Activated CD4-positive, alpha-beta T cell treated with anti-CD3 and anti-CD28 coated beads for 36 hours (primary cell): Measurements from ENCODE around the gene NECAP2. TPM values are rescaled to one million over a fixed set of nuclear protein-coding genes. Genes with fewer than 3 reads are reported as not detected.

Experiments
- ATAC-seq: fragments of 200-7000 bp; cut with Tn5 transposase; one replicate; pipeline ENCODE4 v1.10.0; 2021; ENCODE audit warnings: mild to moderate bottlenecking, moderate library complexity
- CTCF ChIA-PET: fragments of 350-600 bp; sonication (Branson Sonifier 250); formaldehyde crosslinking; loops from one replicate; lab custom pipeline; 2021; ENCODE audit warnings: antibody characterized with exemption; lab: Charles Lee
- POLR2A ChIA-PET: fragments of 350-600 bp; sonication (Branson Sonifier 250); formaldehyde crosslinking; loops from one replicate; lab custom pipeline; 2021; ENCODE audit warnings: antibody characterized with exemption, inconsistent platforms; lab: Charles Lee
- DNase-seq: peaks from one replicate; pipeline ENCODE4 v3.0.0-alpha.2; 2020
- H3K27ac Mint-ChIP-seq: one replicate; pipeline ENCODE4 v1.8.0; 2021; ENCODE audit warnings: mixed read lengths
- H3K27me3 Mint-ChIP-seq: one replicate; pipeline ENCODE4 v1.8.0; 2021; ENCODE audit warnings: mixed read lengths
- H3K36me3 Mint-ChIP-seq: one replicate; pipeline ENCODE4 v1.8.0; 2021; ENCODE audit warnings: low read depth, mixed read lengths
- H3K4me1 Mint-ChIP-seq: one replicate; pipeline ENCODE4 v1.8.0; 2021; ENCODE audit warnings: mixed read lengths
- H3K4me3 Mint-ChIP-seq: one replicate; pipeline ENCODE4 v1.8.0; 2021; ENCODE audit warnings: mild to moderate bottlenecking, moderate library complexity, mixed read lengths
- H3K9me3 Mint-ChIP-seq: one replicate; pipeline ENCODE4 v1.8.0; 2021; ENCODE audit warnings: low read depth, mixed read lengths
- intact Hi-C, 2 experiments: fragments of 100-400 bp; cut with DNase I in 1 of 2; cut with micrococcal nuclease in 1 of 2; formaldehyde crosslinking; loops; one replicate each; pipeline versions ENCODE4 v1.14.2 to v1.15.1; 2022 to 2024; cut with DNase I, micrococcal nuclease
- total RNA-seq, 2 experiments: library from RNA; stranded (reverse); gene quantifications; one replicate each; pipeline ENCODE4 v1.2.3, GENCODE V29; 2021

The NECAP2 gene
- total RNA-seq, 2 experiments from 2014 or later, result 46.5 to 54.2 TPM

DNA sequence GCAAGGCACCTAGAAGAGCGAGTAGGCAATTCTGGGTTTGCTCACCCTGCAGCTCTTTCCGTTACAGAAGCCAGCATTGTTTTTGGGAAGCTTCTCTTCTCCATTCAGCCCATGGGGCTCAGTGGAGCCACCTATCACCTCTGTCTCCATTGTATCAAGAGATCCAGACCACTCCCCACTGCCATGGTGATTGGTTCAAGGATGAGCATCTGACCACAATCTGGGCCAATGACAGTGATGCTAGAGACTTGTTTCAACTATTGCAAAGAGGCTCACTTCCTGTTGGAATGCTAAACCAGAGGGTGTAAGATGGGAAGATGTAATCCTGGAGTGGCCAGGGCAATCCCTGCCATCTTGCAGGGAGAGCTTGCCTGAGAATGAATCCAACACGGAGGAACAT lies 9.9 kb upstream of the NECAP2 start:
- intact Hi-C loops, result no loop called here
- POLR2A ChIA-PET, result no interaction called here
- H3K4me1 Mint-ChIP-seq, result peaks cover 8% of the 10 kb centered on the region
- no peak overlapping the region for H3K4me3 Mint-ChIP-seq
- ATAC-seq, result no peak
- no peak overlapping the region for H3K27ac Mint-ChIP-seq
- no peaks in the 10 kb centered on the region for H3K9me3 Mint-ChIP-seq
- H3K36me3 Mint-ChIP-seq, result no peaks in the 10 kb centered on the region
- DNase-seq, result no peak
- CTCF ChIA-PET, result interaction anchor here (1.2 kb wide), 1 partner anchor 9 kb away, joined by 5 read pairs; the partner anchor contains the start of gene NECAP2
- no peaks in the 10 kb centered on the region for H3K27me3 Mint-ChIP-seq

DNA sequence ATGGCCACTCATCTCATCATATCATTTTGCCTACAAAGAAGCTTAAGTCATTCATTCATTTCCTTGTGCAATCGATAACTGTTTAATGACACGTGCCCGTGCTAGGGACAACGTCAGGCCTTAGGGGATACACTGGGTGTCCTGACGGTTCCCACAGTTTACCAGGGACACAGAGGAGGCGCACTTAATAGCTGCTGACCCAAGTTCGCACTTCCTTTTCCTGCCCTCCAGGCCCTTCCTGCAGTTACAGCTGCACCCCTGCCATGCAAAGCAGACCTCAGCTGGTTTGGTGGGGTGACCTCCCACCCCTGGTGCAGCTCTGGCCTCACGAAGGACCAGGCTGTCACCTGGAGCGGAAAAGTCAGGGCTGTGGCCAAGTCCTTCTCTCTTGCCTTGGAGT lies 7.5 kb upstream of the NECAP2 start:
- DNase-seq, result no peak
- no peak overlapping the region for H3K27ac Mint-ChIP-seq
- peaks cover 12% of the 10 kb centered on the region for H3K4me1 Mint-ChIP-seq
- no peak for ATAC-seq
- H3K4me3 Mint-ChIP-seq, result no peak overlapping the region
- no peaks in the 10 kb centered on the region for H3K9me3 Mint-ChIP-seq
- H3K27me3 Mint-ChIP-seq, result no peaks in the 10 kb centered on the region
- intact Hi-C loops, result no loop called here
- POLR2A ChIA-PET, result no interaction called here
- CTCF ChIA-PET, result interaction anchor here (0.5 to 1.2 kb wide), 2 partner anchors 69 to 176 kb away, joined by 3 read pairs; no protein-coding TSS in a partner anchor
- no peaks in the 10 kb centered on the region for H3K36me3 Mint-ChIP-seq

DNA sequence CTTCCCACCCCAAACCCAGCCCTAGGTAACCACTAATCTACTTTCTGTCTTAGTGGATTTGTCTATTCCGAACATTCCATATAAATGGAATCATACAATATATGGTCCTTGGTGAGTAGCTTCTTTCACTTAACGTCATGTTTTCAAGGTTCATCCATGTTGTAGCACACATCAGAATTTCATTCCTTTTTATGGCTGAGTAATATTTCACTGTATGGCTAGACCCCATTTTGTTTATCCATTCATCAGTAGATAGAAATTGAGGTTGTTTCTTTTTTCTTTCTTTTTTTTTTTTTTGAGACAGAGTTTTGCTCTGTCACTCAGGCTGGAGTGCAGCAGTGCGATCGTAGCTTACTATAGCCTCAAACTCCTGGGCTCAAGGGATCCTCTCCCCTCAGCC lies 6.5 kb upstream of the NECAP2 start:
- no peak overlapping the region for H3K4me3 Mint-ChIP-seq
- no peaks in the 10 kb centered on the region for H3K36me3 Mint-ChIP-seq
- POLR2A ChIA-PET, result no interaction called here
- intact Hi-C loops, result no loop called here
- H3K27me3 Mint-ChIP-seq, result no peaks in the 10 kb centered on the region
- no peaks in the 10 kb centered on the region for H3K9me3 Mint-ChIP-seq
- peaks cover 12% of the 10 kb centered on the region for H3K4me1 Mint-ChIP-seq
- no peak for DNase-seq
- CTCF ChIA-PET, result interaction anchor here (1.2 kb wide), 1 partner anchor 175 kb away, joined by 3 read pairs; no protein-coding TSS in a partner anchor
- no peak for ATAC-seq
- H3K27ac Mint-ChIP-seq, result no peak overlapping the region

- Mint-ChIP-seq H3K36me3 (no peaks in the 10 kb centered on the region), H3K9me3 (no peaks in the 10 kb centered on the region), H3K27me3 (no peaks in the 10 kb centered on the region), H3K27ac (no peak overlapping the region), H3K4me3 (no peak overlapping the region), H3K4me1 (peaks cover 12% of the 10 kb centered on the region)
- intact Hi-C loops, result no loop called here
- ATAC-seq (peak; percentile 78), DNase-seq (peak; percentile 25)
- ChIA-PET CTCF (no interaction called here), POLR2A (interaction anchor here (0.8 kb wide), 1 partner anchor 98 kb away, joined by 9 read pairs; no protein-coding TSS in a partner anchor)
Observed at GRCh38 chr1:16434501-16434900, 6.0 kb upstream of the NECAP2 start.

DNA sequence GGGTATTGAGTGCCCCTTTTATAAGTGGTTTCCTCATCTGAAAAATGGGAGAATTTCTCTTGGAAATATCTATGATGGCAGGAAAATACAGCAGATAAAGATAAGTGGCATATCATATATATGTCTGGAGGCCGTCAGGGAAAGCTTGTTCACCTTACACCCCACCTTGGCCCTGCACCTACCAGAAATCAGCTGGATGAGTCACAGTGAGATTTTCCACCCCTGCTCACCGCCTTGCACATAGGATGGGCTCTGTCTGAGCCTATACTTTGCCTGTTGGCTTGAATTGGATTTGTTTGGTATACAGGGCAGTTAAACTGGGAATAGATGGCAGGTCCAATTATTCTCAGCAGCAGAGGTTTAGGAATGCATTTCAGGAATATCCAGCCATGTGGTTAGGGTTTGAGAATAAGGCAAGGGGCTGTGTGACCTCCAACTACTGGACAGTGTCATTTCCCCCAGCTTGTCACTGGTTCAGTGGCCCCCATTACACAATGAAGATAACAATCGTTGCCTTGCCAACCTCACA lies 3.5 kb upstream of the NECAP2 start, which contains the start of gene SPATA21:
TSS of gene SPATA21 (minus strand) at position 479 of the 529 bp plus-strand sequence. CDS start 6,053 bp downstream, outside the sequence.
- CTCF ChIA-PET, result no interaction called here
- intact Hi-C loops, result no loop called here
- Mint-ChIP-seq H3K4me1 (peaks cover 22% of the 10 kb centered on the region), H3K9me3 (no peaks in the 10 kb centered on the region), H3K36me3 (peaks cover 2% of the 10 kb centered on the region), H3K27me3 (no peaks in the 10 kb centered on the region), H3K27ac (no peak within 1 kb of the TSS), H3K4me3 (no peak within 1 kb of the TSS)
- POLR2A ChIA-PET, result no interaction called here
- no peak for ATAC-seq
- DNase-seq, result peak; percentile 21

DNA sequence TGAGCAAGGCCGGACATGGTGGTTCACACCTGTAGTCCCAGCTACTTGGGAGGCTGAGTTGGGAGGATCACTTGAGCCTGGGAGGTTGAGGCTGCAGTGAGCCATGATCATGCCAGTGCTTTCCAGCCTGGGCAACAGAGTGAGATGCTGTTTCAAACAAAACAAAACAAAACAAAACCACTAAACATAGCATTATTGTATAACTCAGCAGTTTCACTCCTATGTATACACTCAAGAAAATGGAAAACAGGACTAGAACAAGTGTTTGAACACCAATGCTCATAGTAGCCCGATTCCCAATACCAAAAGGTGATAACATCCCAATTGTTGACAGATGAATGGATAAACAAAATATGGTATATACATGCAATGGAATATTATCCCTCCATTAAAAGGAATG lies 2.0 kb upstream of the NECAP2 start:
- CTCF ChIA-PET, result interaction anchor here (2.6 kb wide), 1 partner anchor 13 kb away, joined by 17 read pairs; no protein-coding TSS in a partner anchor
- H3K9me3 Mint-ChIP-seq, result no peaks in the 10 kb centered on the region
- H3K4me3 Mint-ChIP-seq, result no peak overlapping the region
- peaks cover 7% of the 10 kb centered on the region for H3K36me3 Mint-ChIP-seq
- no peaks in the 10 kb centered on the region for H3K27me3 Mint-ChIP-seq
- POLR2A ChIA-PET, result no interaction called here
- intact Hi-C loops, result no loop called here
- DNase-seq, result no peak
- no peak for ATAC-seq
- H3K27ac Mint-ChIP-seq, result no peak overlapping the region
- H3K4me1 Mint-ChIP-seq, result peaks cover 35% of the 10 kb centered on the region

DNA sequence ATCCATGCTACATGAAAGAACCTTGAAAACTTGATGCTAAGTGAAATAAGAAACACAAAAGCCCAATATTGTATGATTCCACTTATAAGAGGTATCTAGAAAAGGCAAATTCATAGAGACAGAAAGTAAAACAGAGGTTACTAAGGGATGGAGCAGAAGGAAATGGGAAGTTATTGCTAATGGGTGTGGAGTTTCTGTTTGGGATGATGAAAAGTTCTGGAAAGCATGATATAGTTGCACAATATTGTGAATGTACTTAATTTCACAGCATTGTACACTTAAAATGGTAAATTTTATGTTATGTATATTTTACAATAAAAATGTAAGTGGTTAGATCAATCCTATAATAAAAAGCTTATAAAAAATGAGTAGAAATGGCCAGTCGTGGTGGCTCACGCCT lies 1.6 kb upstream of the NECAP2 start:
- no peak overlapping the region for H3K27ac Mint-ChIP-seq
- POLR2A ChIA-PET, result no interaction called here

DNA sequence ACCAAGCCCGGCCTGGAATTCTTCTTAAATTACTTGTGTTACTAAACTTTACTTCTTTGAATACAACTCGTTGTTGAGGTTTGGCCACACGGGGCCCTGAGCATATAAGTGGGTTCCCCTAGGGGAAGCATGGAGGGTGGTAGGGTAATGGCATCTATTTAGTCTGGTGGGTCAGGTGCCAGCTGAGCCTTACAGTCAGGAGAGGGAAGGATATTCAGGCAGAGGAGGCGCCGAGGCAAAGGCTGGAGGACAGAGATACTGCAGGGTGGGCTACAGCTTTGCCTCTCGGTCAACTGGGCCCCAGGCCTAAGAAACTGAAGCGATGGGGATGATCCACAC lies 424 bp upstream of the NECAP2 start:
- Mint-ChIP-seq H3K4me1 (peaks cover 37% of the 10 kb centered on the region), H3K27me3 (no peaks in the 10 kb centered on the region), H3K4me3 (peak overlapping the region; percentile 81), H3K36me3 (peaks cover 18% of the 10 kb centered on the region), H3K9me3 (no peaks in the 10 kb centered on the region), H3K27ac (peak overlapping the region; percentile 96)
- peak; percentile 28 for ATAC-seq
- ChIA-PET POLR2A (interaction anchor here (0.6 to 1.1 kb wide), 7 partner anchors 10 to 1321 kb away, joined by 3 to 5 read pairs (median 3); partner anchors contain the start of gene RNU1-1), CTCF (interaction anchor here (0.6 to 2.6 kb wide), 14 partner anchors 9 to 284 kb away, joined by 3 to 17 read pairs (median 4); partner anchors contain the start of gene EPHA2)
- no peak for DNase-seq
- intact Hi-C loops, result loop anchor here (1.0 to 5.0 kb wide), 11 partner anchors 20 to 913 kb away; partner anchors contain the start of genes SZRD1 (in 2 of the 2), DNAJC16 (in 1 of the 2), FBXO42 (in 1 of the 2) and NBPF1 (in 1 of the 2)

More for the DNA sequence above, 1.6 kb upstream of the NECAP2 start:
- Mint-ChIP-seq H3K9me3 (no peaks in the 10 kb centered on the region), H3K36me3 (peaks cover 10% of the 10 kb centered on the region), H3K4me3 (no peak overlapping the region), H3K27me3 (no peaks in the 10 kb centered on the region), H3K4me1 (peaks cover 38% of the 10 kb centered on the region)
- ATAC-seq, result no peak
- CTCF ChIA-PET, result interaction anchor here (0.5 to 2.6 kb wide), 4 partner anchors 10 to 183 kb away, joined by 4 to 17 read pairs (median 6); no protein-coding TSS in a partner anchor
- intact Hi-C loops, result no loop called here
- no peak for DNase-seq

- peak overlapping the region; percentile 81 for H3K4me3 Mint-ChIP-seq
- no peaks in the 10 kb centered on the region for H3K9me3 Mint-ChIP-seq
- H3K36me3 Mint-ChIP-seq, result peaks cover 20% of the 10 kb centered on the region
- CTCF ChIA-PET, result interaction anchor here (0.6 to 2.6 kb wide), 7 partner anchors 7 to 225 kb away, joined by 3 to 17 read pairs (median 5); no protein-coding TSS in a partner anchor
- peak overlapping the region; percentile 96 for H3K27ac Mint-ChIP-seq
- peaks cover 36% of the 10 kb centered on the region for H3K4me1 Mint-ChIP-seq
- DNase-seq (no peak), ATAC-seq (peak; percentile 37)
- no peaks in the 10 kb centered on the region for H3K27me3 Mint-ChIP-seq
- intact Hi-C loops, result loop anchor here (2.0 to 5.0 kb wide), 5 partner anchors 56 to 914 kb away; partner anchors contain the start of genes DNAJC16 (in 1 of the 2) and NBPF1 (in 1 of the 2)
- POLR2A ChIA-PET, result interaction anchor here (0.8 kb wide), 1 partner anchor 73 kb away, joined by 4 read pairs; no protein-coding TSS in a partner anchor
Observed at GRCh38 chr1:16441282-16441665, 750 bp downstream of the NECAP2 start.

DNA sequence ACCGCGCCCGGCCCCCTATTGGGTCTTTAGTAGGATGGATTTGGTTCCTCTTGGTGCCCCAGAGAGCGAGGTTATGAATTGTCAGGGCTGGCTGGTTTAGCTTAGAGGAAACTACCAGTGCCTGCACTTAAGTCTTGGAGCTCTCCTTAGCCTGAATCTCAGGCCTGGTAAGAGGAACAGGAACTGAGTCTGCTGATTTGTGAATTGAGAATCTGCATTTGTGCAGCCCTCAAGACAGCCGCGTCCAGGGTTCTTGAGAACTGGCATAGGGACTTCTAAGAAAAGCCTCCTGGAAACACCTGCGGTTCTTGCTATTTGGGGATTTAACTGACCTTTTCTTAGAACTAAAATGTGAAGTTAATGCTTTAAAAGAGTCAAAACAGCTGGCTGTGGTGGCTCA lies 1.7 kb downstream of the NECAP2 start:
- intact Hi-C loops, result loop anchor here (5.0 kb wide), 4 partner anchors 55 to 915 kb away; partner anchors contain the start of gene DNAJC16 (in 1 of the 2)
- POLR2A ChIA-PET, result no interaction called here
- Mint-ChIP-seq H3K9me3 (no peaks in the 10 kb centered on the region), H3K4me3 (peak overlapping the region; percentile 81), H3K36me3 (peaks cover 20% of the 10 kb centered on the region), H3K27ac (peak overlapping the region; percentile 55), H3K4me1 (peaks cover 32% of the 10 kb centered on the region), H3K27me3 (no peaks in the 10 kb centered on the region)
- no peak for DNase-seq
- ATAC-seq, result no peak
- CTCF ChIA-PET, result interaction anchor here (0.6 to 1.0 kb wide), 3 partner anchors 26 to 166 kb away, joined by 3 read pairs; no protein-coding TSS in a partner anchor

- Mint-ChIP-seq H3K36me3 (peaks cover 23% of the 10 kb centered on the region), H3K4me1 (peaks cover 32% of the 10 kb centered on the region), H3K27me3 (no peaks in the 10 kb centered on the region), H3K4me3 (peak overlapping the region; percentile 12), H3K27ac (peak overlapping the region; percentile 74), H3K9me3 (no peaks in the 10 kb centered on the region)
- ChIA-PET POLR2A (no interaction called here), CTCF (interaction anchor here (0.9 to 1.0 kb wide), 2 partner anchors 165 to 173 kb away, joined by 3 to 4 read pairs; no protein-coding TSS in a partner anchor)
- intact Hi-C loops, result loop anchor here (5.0 kb wide), 4 partner anchors 54 to 916 kb away; partner anchors contain the start of gene DNAJC16 (in 1 of the 2)
- DNase-seq (no peak), ATAC-seq (no peak)
Observed at GRCh38 chr1:16442941-16443340, 2.4 kb downstream of the NECAP2 start.
